MM.1S (cell line): ENCODE measurements around the gene SDK1.

Experiments
- DNase-seq: peaks from one replicate; pipeline ENCODE4 v3.0.0-alpha.2; 2015
- H2AFZ ChIP-seq: fragments of 300-600 bp; sonication (generic); 2 replicates; pipeline ENCODE4 v1.6.0; 2016; ENCODE audit warnings: antibody characterized with exemption, low read length
- H3F3A ChIP-seq: fragments of 300-600 bp; sonication (generic); 2 replicates; pipeline ENCODE4 v1.6.1; 2016; ENCODE audit warnings: mild to moderate bottlenecking, antibody characterized with exemption, low read length, moderate library complexity, mixed read lengths; ENCODE audit not compliant: insufficient read depth
- H3K27ac ChIP-seq: fragments of 300-600 bp; sonication (generic); 2 replicates; pipeline ENCODE4 v1.5.1; 2016; ENCODE audit warnings: mild to moderate bottlenecking, low read length
- H3K27me3 ChIP-seq: fragments of 300-600 bp; sonication (generic); replicated peaks from 2 replicates; pipeline ENCODE4 v1.6.0; 2016; ENCODE audit warnings: low read length; ENCODE audit not compliant: insufficient read depth
- H3K36me3 ChIP-seq: fragments of 300-600 bp; sonication (generic); replicated peaks from 2 replicates; pipeline ENCODE4 v1.6.1; 2016; ENCODE audit warnings: mild to moderate bottlenecking, low read length, mixed read lengths; ENCODE audit not compliant: insufficient read depth
- H3K4me1 ChIP-seq: fragments of 300-600 bp; sonication (generic); 2 replicates; pipeline ENCODE4 v1.6.1; 2016; ENCODE audit warnings: low read length, mixed read lengths
- H3K4me2 ChIP-seq: fragments of 300-600 bp; sonication (generic); 2 replicates; pipeline ENCODE4 v1.6.0; 2016; ENCODE audit warnings: low read depth, low read length
- H3K4me3 ChIP-seq: fragments of 300-600 bp; sonication (generic); 2 replicates; pipeline ENCODE4 v1.5.1; 2016; ENCODE audit warnings: low read length, mixed read lengths
- H3K79me2 ChIP-seq: fragments of 300-600 bp; sonication (generic); 2 replicates; pipeline ENCODE4 v1.6.1; 2016; ENCODE audit warnings: mixed run types, low read length, mixed read lengths
- H3K9ac ChIP-seq: fragments of 300-600 bp; sonication (generic); 2 replicates; pipeline ENCODE4 v1.6.1; 2016; ENCODE audit warnings: low read length, mixed read lengths
- H3K9me2 ChIP-seq: fragments of 300-600 bp; sonication (generic); replicated peaks from 2 replicates; pipeline ENCODE4 v1.6.1; 2016; ENCODE audit warnings: mild to moderate bottlenecking, low read length, mixed read lengths; ENCODE audit not compliant: insufficient read depth
- H3K9me3 ChIP-seq: fragments of 300-600 bp; sonication (generic); replicated peaks from 2 replicates; pipeline ENCODE4 v1.6.1; 2016; ENCODE audit warnings: mild to moderate bottlenecking, low read length, mixed read lengths; ENCODE audit not compliant: insufficient read depth
- H4K20me1 ChIP-seq: fragments of 300-600 bp; sonication (generic); 2 replicates; pipeline ENCODE4 v1.6.1; 2016; ENCODE audit warnings: mild to moderate bottlenecking, low read length, moderate library complexity, mixed read lengths; ENCODE audit not compliant: insufficient read depth
- EZH2 ChIP-seq: fragments of 300-600 bp; sonication (generic); optimal IDR thresholded peaks from 2 replicates; pipeline ENCODE3; 2017; ENCODE audit warnings: low read depth, mild to moderate bottlenecking, antibody characterized with exemption, low read length, mixed read lengths
- EZH2phosphoT487 ChIP-seq: fragments of 300-600 bp; sonication (generic); IDR thresholded peaks from 2 replicates; pipeline ENCODE4 v1.6.1; 2018; ENCODE audit warnings: antibody characterized with exemption, low read length
- TF ChIP-seq, protein P1 (sequence below): fragments of 300-600 bp; sonication (generic); IDR thresholded peaks from 2 replicates; pipeline ENCODE4 v1.5.1; 2016; ENCODE audit warnings: antibody characterized with exemption, low read length, mixed read lengths

Gene SDK1

DNA sequence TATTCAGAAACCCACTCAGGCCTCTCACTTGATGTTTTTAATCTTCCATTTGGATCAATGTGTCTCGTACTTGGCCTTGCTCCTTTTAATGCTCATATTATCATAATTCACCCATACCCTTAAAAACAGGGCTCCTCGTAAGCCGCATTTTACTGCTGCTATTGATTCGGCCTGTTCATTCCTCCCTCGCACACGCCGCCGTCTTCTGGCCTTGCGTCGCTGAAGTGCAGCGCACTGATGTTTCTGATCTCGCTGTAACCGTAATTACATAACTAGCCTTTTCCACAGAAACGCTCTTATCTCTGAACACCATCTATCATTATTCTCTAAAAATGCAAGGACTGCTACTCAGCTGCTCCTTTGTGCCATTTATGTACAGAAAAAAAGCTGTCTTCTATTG, 836.5 kb downstream of the SDK1 start:
- TF ChIP-seq EZH2 (no peak), EZH2phosphoT487 (no peak)
- TF ChIP-seq, protein P1, sequence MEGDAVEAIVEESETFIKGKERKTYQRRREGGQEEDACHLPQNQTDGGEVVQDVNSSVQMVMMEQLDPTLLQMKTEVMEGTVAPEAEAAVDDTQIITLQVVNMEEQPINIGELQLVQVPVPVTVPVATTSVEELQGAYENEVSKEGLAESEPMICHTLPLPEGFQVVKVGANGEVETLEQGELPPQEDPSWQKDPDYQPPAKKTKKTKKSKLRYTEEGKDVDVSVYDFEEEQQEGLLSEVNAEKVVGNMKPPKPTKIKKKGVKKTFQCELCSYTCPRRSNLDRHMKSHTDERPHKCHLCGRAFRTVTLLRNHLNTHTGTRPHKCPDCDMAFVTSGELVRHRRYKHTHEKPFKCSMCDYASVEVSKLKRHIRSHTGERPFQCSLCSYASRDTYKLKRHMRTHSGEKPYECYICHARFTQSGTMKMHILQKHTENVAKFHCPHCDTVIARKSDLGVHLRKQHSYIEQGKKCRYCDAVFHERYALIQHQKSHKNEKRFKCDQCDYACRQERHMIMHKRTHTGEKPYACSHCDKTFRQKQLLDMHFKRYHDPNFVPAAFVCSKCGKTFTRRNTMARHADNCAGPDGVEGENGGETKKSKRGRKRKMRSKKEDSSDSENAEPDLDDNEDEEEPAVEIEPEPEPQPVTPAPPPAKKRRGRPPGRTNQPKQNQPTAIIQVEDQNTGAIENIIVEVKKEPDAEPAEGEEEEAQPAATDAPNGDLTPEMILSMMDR = no peak
- Histone ChIP-seq H3K4me2 (no peak overlapping the region), H3K4me3 (no peak overlapping the region), H4K20me1 (no peaks in the 10 kb centered on the region), H3K79me2 (no peaks in the 10 kb centered on the region), H3K4me1 (no peaks in the 10 kb centered on the region), H3K9me2 (no peaks in the 10 kb centered on the region), H3K9me3 (no peaks in the 10 kb centered on the region), H3F3A (no peaks in the 10 kb centered on the region), H3K27ac (no peak overlapping the region), H3K36me3 (no peaks in the 10 kb centered on the region), H3K9ac (no peak overlapping the region), H3K27me3 (no peaks in the 10 kb centered on the region), H2AFZ (no peak overlapping the region)
- DNase-seq = no peak

DNA sequence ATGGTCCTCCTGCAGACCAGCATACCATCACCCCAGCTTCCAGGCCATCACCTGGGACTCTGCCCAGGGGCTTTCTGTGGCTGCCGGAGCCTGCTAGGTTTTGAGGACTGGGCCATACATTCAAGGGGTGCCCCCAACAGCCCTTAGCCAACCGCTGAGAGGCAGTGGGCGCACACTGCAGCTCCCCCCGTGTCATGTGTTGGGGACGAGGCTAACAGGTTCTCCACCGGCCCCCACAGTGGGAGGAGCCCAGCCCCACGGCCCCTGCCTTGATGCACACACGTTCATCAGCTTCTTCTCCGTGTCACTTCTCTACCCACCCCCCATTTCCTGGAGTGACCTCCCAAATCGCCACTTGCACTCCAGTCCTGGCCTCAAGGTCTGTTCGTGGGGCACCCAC, 837.8 kb downstream of the SDK1 start:
- Histone ChIP-seq H3K9me3 (no peaks in the 10 kb centered on the region), H3K4me1 (no peaks in the 10 kb centered on the region), H3K9me2 (no peaks in the 10 kb centered on the region), H4K20me1 (no peaks in the 10 kb centered on the region), H3K27ac (no peak overlapping the region), H3F3A (no peaks in the 10 kb centered on the region), H2AFZ (no peak overlapping the region), H3K4me2 (no peak overlapping the region), H3K4me3 (no peak overlapping the region), H3K36me3 (no peaks in the 10 kb centered on the region), H3K79me2 (no peaks in the 10 kb centered on the region), H3K9ac (no peak overlapping the region), H3K27me3 (no peaks in the 10 kb centered on the region)
- DNase-seq = no peak
- TF ChIP-seq, protein P1 = no peak
- TF ChIP-seq EZH2phosphoT487 (no peak), EZH2 (no peak)

DNA sequence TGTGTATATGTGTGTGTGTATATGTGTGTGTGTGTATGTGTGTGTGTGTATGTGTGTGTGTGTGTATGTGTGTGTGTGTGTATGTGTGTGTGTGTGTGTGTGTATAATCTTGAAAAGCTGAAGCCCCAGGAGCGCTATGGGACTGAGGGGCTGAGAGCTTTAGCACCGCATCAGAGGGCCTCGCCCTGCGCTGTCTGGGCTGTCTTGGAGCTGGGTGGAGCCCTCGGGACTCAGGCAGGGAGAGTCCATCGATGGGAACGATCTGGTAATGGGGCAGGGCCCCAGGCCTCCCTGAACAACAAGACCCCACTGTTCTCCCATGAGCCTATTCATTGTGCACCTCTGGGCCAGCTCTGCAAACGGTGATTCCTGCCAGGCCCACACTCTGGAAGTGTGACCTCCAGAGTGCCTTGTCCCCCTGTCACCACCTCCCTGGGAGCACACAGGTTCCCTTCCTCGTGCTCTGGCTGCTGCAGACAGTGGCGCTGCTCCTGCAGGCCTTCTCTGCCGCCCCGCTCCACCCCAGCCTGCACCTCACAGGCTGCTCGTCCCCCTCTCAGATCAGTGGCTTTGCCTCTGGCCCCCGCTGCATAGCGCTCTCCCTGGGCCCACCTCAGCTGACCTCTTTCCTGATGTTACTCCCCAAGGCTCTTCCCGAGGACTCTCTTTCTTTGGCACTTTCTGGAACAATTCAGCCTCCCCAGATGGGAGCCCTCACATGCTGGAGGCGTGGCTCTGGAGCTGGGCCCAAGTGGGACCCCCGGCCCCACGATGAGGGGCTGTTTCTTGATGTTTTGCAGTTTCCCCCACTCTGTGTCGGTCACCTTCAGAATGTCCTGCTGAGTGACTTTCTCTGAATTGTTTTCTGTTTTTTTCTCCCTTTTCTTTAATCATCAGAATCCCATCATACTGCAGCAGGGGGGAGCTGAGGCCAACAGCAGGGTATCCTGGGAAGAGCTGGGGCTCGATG, 838.9 kb downstream of the SDK1 start:
- H3K4me3 ChIP-seq = no peak overlapping the region
- no peaks in the 10 kb centered on the region for H3K36me3 ChIP-seq
- no peak overlapping the region for H3K4me2 ChIP-seq
- no peaks in the 10 kb centered on the region for H4K20me1 ChIP-seq
- H3K9me3 ChIP-seq = no peaks in the 10 kb centered on the region
- no peak for DNase-seq
- no peaks in the 10 kb centered on the region for H3K9me2 ChIP-seq
- H3F3A ChIP-seq = no peaks in the 10 kb centered on the region
- no peaks in the 10 kb centered on the region for H3K79me2 ChIP-seq
- H3K4me1 ChIP-seq = no peaks in the 10 kb centered on the region
- no peak overlapping the region for H3K9ac ChIP-seq
- TF ChIP-seq, protein P1 = no peak
- TF ChIP-seq EZH2phosphoT487 (no peak), EZH2 (no peak)
- H2AFZ ChIP-seq = no peak overlapping the region
- H3K27me3 ChIP-seq = no peaks in the 10 kb centered on the region
- H3K27ac ChIP-seq = no peak overlapping the region
